ENCODE results near the gene ZNF280A.

Gene ZNF280A

GRCh38 chr22:22479116-22479515, 41.0 kb downstream of the ZNF280A start:
- TF ChIP-seq, protein P1, sequence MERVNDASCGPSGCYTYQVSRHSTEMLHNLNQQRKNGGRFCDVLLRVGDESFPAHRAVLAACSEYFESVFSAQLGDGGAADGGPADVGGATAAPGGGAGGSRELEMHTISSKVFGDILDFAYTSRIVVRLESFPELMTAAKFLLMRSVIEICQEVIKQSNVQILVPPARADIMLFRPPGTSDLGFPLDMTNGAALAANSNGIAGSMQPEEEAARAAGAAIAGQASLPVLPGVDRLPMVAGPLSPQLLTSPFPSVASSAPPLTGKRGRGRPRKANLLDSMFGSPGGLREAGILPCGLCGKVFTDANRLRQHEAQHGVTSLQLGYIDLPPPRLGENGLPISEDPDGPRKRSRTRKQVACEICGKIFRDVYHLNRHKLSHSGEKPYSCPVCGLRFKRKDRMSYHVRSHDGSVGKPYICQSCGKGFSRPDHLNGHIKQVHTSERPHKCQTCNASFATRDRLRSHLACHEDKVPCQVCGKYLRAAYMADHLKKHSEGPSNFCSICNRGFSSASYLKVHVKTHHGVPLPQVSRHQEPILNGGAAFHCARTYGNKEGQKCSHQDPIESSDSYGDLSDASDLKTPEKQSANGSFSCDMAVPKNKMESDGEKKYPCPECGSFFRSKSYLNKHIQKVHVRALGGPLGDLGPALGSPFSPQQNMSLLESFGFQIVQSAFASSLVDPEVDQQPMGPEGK (CRISPR knock-in tag; IDR thresholded peaks at IDR 0.05; ENCODE audit: borderline replicate concordance), result no peak
- TF ChIP-seq RARB (CRISPR knock-in tag; IDR thresholded peaks at IDR 0.05) (no peak), ESRRG (CRISPR knock-in tag; IDR thresholded peaks at IDR 0.05) (no peak), PPARA (CRISPR knock-in tag; IDR thresholded peaks at IDR 0.05; ENCODE audit: borderline replicate concordance) (no peak), OSR1 (CRISPR knock-in tag; IDR thresholded peaks at IDR 0.05) (no peak), CSDC2 (CRISPR knock-in tag; IDR thresholded peaks at IDR 0.05) (no peak), CREB5 (CRISPR knock-in tag; IDR thresholded peaks at IDR 0.05; ENCODE audit: low read depth) (no peak), ZNF70 (CRISPR knock-in tag; IDR thresholded peaks at IDR 0.05) (no peak), ZC3H10 (CRISPR knock-in tag; IDR thresholded peaks at IDR 0.05) (no peak)
- TF ChIP-seq, protein P2, sequence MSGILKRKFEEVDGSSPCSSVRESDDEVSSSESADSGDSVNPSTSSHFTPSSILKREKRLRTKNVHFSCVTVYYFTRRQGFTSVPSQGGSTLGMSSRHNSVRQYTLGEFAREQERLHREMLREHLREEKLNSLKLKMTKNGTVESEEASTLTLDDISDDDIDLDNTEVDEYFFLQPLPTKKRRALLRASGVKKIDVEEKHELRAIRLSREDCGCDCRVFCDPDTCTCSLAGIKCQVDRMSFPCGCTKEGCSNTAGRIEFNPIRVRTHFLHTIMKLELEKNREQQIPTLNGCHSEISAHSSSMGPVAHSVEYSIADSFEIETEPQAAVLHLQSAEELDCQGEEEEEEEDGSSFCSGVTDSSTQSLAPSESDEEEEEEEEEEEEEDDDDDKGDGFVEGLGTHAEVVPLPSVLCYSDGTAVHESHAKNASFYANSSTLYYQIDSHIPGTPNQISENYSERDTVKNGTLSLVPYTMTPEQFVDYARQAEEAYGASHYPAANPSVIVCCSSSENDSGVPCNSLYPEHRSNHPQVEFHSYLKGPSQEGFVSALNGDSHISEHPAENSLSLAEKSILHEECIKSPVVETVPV (CRISPR knock-in tag; IDR thresholded peaks at IDR 0.05), result no peak
- no peak for ATAC-seq

- ATAC-seq, result no peak
- TF ChIP-seq ZNF565 (CRISPR knock-in tag; conservative IDR thresholded peaks at IDR 0.05; ENCODE audit: low read depth) (no peak), ARNTL (CRISPR knock-in tag; IDR thresholded peaks at IDR 0.05; ENCODE audit: borderline replicate concordance, low read depth) (no peak), TCF4 (CRISPR knock-in tag; IDR thresholded peaks at IDR 0.05; ENCODE audit: borderline replicate concordance) (no peak), PPARA (CRISPR knock-in tag; IDR thresholded peaks at IDR 0.05; ENCODE audit: borderline replicate concordance) (no peak), RARB (CRISPR knock-in tag; IDR thresholded peaks at IDR 0.05) (no peak), ZC3H10 (CRISPR knock-in tag; IDR thresholded peaks at IDR 0.05) (no peak), SNAI2 (CRISPR knock-in tag; IDR thresholded peaks at IDR 0.05) (no peak), ESRRG (CRISPR knock-in tag; IDR thresholded peaks at IDR 0.05) (no peak), CSDC2 (CRISPR knock-in tag; IDR thresholded peaks at IDR 0.05) (no peak), TOX (CRISPR knock-in tag; IDR thresholded peaks at IDR 0.05; ENCODE audit: borderline replicate concordance) (no peak), OSR1 (CRISPR knock-in tag; IDR thresholded peaks at IDR 0.05) (no peak), ISL1 (CRISPR knock-in tag; IDR thresholded peaks at IDR 0.05) (no peak), ZFP3 (CRISPR knock-in tag; IDR thresholded peaks at IDR 0.05) (no peak), ZFP30 (CRISPR knock-in tag; IDR thresholded peaks at IDR 0.05) (no peak), CREB5 (CRISPR knock-in tag; IDR thresholded peaks at IDR 0.05; ENCODE audit: low read depth) (no peak)
- TF ChIP-seq, protein P1 (CRISPR knock-in tag; IDR thresholded peaks at IDR 0.05; ENCODE audit: borderline replicate concordance), result no peak
- TF ChIP-seq, protein P2 (CRISPR knock-in tag; IDR thresholded peaks at IDR 0.05), result no peak
Measured at GRCh38 chr22:22478470-22478869, 41.6 kb downstream of the ZNF280A start.

DNA sequence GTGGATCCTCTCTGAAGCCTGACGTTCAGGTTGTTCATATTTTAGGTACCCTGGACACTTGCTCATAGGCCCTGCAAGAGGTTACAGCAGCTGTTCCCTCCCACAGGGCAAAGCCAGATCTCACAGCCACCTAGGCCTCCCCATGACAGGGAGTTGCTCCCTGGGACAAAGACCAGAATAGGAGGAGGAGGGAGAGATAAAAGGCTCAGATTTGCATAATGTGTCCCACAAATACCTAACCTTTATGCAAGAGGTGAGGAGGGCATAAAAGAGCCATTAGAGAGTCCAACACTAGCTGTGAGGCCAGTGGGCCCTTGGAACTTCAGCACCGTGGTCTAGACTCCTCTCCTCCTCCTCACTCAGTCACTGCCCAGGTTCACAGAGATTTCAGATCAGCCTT, 45.3 kb downstream of the ZNF280A start:
- ATAC-seq, result no peak
- TF ChIP-seq TCF4 (CRISPR knock-in tag; IDR thresholded peaks at IDR 0.05; ENCODE audit: borderline replicate concordance) (no peak), OSR1 (CRISPR knock-in tag; IDR thresholded peaks at IDR 0.05) (no peak), ZNF70 (CRISPR knock-in tag; IDR thresholded peaks at IDR 0.05) (no peak), PPARA (CRISPR knock-in tag; IDR thresholded peaks at IDR 0.05; ENCODE audit: borderline replicate concordance) (no peak), ZNF565 (CRISPR knock-in tag; conservative IDR thresholded peaks at IDR 0.05; ENCODE audit: low read depth) (no peak), RARB (CRISPR knock-in tag; IDR thresholded peaks at IDR 0.05) (no peak), BACH2 (CRISPR knock-in tag; IDR thresholded peaks at IDR 0.05; ENCODE audit: borderline replicate concordance) (no peak), TOX (CRISPR knock-in tag; IDR thresholded peaks at IDR 0.05; ENCODE audit: borderline replicate concordance) (no peak), ESRRG (CRISPR knock-in tag; IDR thresholded peaks at IDR 0.05) (no peak), ZNF8 (CRISPR knock-in tag; IDR thresholded peaks at IDR 0.05) (no peak)
- TF ChIP-seq, protein P3, sequence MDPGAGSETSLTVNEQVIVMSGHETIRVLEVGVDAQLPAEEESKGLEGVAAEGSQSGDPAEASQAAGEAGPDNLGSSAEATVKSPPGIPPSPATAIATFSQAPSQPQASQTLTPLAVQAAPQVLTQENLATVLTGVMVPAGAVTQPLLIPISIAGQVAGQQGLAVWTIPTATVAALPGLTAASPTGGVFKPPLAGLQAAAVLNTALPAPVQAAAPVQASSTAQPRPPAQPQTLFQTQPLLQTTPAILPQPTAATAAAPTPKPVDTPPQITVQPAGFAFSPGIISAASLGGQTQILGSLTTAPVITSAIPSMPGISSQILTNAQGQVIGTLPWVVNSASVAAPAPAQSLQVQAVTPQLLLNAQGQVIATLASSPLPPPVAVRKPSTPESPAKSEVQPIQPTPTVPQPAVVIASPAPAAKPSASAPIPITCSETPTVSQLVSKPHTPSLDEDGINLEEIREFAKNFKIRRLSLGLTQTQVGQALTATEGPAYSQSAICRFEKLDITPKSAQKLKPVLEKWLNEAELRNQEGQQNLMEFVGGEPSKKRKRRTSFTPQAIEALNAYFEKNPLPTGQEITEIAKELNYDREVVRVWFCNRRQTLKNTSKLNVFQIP (CRISPR knock-in tag; IDR thresholded peaks at IDR 0.05; ENCODE audit: borderline replicate concordance, low read depth), result no peak
- TF ChIP-seq, protein P2 (CRISPR knock-in tag; IDR thresholded peaks at IDR 0.05), result no peak
- TF ChIP-seq, protein P1 (CRISPR knock-in tag; IDR thresholded peaks at IDR 0.05; ENCODE audit: borderline replicate concordance), result no peak

All from SK-N-SH treated with all-trans-retinoic acid at 6 μM for 48 hours (cell line).